NT2/D1 (cell line): Measurements from ENCODE around the gene STEEP1.

Experiments
- SUZ12 ChIP-seq: IDR thresholded peaks from 2 replicates; pipeline ENCODE4 v1.6.1; 2011; ENCODE audit not compliant: insufficient read length, insufficient read depth; ENCODE audit errors: extremely low read depth
- YY1 ChIP-seq: IDR thresholded peaks from 2 replicates; pipeline ENCODE4 v1.6.1; 2011; ENCODE audit not compliant: insufficient read length, insufficient read depth
- ZNF274 ChIP-seq: IDR thresholded peaks from 2 replicates; pipeline ENCODE4 v1.6.1; 2011; ENCODE audit warnings: mild to moderate bottlenecking, low read depth, low read length

DNA sequence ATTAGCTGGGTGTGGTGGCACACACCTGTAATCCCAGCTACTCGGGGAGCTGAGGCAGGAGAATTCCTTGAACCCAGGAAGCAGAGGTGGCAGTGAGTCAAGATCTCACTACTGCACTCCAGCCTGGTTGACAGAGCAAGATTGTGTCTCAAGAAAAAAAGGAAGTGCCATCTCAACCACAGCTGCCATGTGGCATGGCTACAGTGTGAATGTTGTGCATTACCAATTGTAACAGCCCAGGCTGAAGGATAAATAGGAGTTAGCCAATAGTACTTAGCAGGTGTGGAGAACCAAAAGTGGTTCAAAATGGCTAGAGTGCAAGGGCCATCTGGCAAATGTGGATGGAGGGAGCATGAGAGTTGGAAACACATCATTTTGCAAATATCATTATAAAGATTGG, 68.0 kb downstream of the STEEP1 start:
- TF ChIP-seq ZNF274 (no peak), YY1 (no peak), SUZ12 (no peak)
